Measurements from ENCODE around the gene NAPG.
"Not testable (repeated sequence)": the region's sequence is repeated elsewhere in the genome, so short reads cannot be mapped to it uniquely, and the experiment has no call there.

NAPG gene

GRCh38 chr18:10565835-10566234 lies 40.0 kb downstream of the NAPG start:
- TF ChIP-seq CTCF (conservative IDR thresholded peaks at IDR 0.05; ENCODE audit: low read length) = no peak
- no peak for DNase-seq (ENCODE audit: low read depth)
- H3K4me3 ChIP-seq (ENCODE audit: low read length) = no peak overlapping the region

GRCh38 chr18:10566390-10566789 lies 40.6 kb downstream of the NAPG start:
- no peak for TF ChIP-seq CTCF (conservative IDR thresholded peaks at IDR 0.05; ENCODE audit: low read length)
- H3K4me3 ChIP-seq (ENCODE audit: low read length) = no peak overlapping the region
- DNase-seq (ENCODE audit: low read depth) = no peak

DNA sequence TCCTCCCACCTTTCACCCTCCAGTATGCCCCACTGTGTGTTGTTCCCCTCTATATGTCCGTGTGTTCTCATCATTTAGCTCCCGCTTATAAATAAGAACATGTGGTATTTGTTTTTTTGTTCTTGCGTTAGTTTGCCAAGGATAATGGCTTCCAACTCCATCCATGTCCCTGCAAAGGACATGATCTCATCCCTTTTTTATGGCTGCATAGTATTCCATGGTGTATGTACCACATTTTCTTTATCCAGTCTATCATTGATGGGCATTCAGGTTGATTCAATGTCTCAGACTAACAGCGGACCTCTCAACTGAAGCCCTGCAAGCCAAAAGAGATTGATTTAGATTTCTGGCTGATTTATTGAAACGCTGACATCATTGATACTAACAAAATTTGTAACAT lies 44.1 kb downstream of the NAPG start:
- not testable (repeated sequence) for H3K4me3 ChIP-seq (ENCODE audit: low read length); DNase-seq (ENCODE audit: low read depth)

DNA sequence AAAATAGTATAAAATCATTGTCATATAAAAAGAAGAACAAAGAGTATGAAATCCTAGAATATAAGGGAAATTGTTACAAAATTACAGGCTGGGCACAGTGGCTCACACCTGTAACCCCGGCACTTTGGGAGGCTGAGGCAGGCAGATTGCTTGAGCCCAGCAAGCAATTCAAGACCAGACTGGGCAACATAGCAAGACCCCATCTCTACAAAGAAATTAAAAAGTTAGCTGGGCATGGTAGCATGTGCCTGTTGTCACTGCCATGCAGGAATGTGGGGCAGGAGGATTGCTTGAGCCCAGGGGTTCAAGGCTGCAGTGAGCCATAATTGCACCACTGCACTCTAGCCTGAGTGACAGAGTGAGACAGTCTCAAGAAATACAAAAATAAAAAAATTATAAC lies 44.8 kb downstream of the NAPG start:
- no peak for DNase-seq (ENCODE audit: low read depth)
- no peak overlapping the region for H3K4me3 ChIP-seq (ENCODE audit: low read length)
- TF ChIP-seq CTCF (conservative IDR thresholded peaks at IDR 0.05; ENCODE audit: low read length) = no peak

GRCh38 chr18:10571537-10571936 lies 45.7 kb downstream of the NAPG start:
- DNase-seq (ENCODE audit: low read depth) = no peak
- TF ChIP-seq CTCF (conservative IDR thresholded peaks at IDR 0.05; ENCODE audit: low read length) = no peak

DNA sequence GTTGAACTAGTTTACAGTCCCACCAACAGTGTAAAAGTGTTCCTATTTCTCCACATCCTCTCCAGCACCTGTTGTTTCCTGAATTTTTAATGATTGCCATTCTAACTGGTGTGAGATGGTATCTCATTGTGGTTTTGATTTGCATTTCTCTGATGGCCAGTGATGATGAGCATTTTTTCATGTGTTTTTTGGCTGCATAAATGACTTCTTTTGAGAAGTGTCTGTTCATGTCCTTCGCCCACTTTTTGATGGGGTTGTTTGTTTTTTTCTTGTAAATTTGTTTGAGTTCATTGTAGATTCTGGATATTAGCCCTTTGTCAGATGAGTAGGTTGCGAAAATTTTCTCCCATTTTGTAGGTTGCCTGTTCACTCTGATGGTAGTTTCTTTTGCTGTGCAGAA lies 47.4 kb downstream of the NAPG start:
- not testable (repeated sequence) for DNase-seq (ENCODE audit: low read depth); H3K4me3 ChIP-seq (ENCODE audit: low read length)

More at GRCh38 chr18:10571537-10571936, 45.7 kb downstream of the NAPG start:
- H3K4me3 ChIP-seq (ENCODE audit: low read length) = no peak overlapping the region

DNA sequence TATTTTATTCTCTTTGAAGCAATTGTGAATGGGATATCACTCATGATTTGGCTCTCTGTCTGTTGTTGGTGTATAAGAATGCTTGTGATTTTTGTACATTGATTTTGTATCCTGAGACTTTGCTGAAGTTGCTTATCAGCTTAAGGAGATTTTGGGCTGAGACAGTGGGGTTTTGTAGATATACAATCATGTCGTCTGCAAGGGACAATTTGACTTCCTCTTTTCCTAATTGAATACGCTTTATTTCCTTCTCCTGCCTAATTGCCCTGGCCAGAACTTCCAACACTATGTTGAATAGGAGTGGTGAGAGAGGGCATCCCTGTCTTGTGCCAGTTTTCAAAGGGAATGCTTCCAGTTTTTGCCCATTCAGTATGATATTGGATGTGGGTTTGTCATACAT lies 48.6 kb downstream of the NAPG start:
- H3K4me3 ChIP-seq (ENCODE audit: low read length); DNase-seq (ENCODE audit: low read depth): not testable (repeated sequence)

- not testable (repeated sequence) for H3K4me3 ChIP-seq (ENCODE audit: low read length)
Measured at GRCh38 chr18:10577842-10578572, 52.2 kb downstream of the NAPG start.

DNA sequence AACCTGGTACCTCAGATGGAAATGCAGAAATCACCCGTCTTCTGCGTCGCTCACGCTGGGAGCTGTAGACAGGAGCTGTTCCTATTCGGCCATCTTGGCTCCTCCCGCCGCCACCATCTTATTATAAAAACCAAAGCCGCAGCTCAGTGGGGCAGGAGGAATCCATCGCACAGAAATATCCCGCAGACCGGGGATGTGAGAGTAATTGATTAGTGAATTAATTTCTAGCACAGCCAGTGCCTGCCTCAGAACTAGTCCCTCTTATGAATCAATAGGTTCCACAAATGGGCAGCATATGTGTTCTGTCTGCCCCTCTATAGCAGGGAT lies 52.7 kb downstream of the NAPG start:
- not testable (repeated sequence) for DNase-seq (ENCODE audit: low read depth); H3K4me3 ChIP-seq (ENCODE audit: low read length)

More at GRCh38 chr18:10577842-10578572, 52.2 kb downstream of the NAPG start:
- not testable (repeated sequence) for DNase-seq (ENCODE audit: low read depth)

- no peak for TF ChIP-seq CTCF (conservative IDR thresholded peaks at IDR 0.05; ENCODE audit: low read length)
- DNase-seq (ENCODE audit: low read depth) = peak; percentile 69
Measured at GRCh38 chr18:10579079-10579867, 53.4 kb downstream of the NAPG start.

More at GRCh38 chr18:10579079-10579867, 53.4 kb downstream of the NAPG start:
- H3K4me3 ChIP-seq (ENCODE audit: low read length) = no peak overlapping the region
